Measurements from ENCODE around the gene ST3GAL2.
"Not testable (repeated sequence)": the region's sequence is repeated elsewhere in the genome, so short reads cannot be mapped to it uniquely, and the experiment has no call there.

The ST3GAL2 gene

DNA sequence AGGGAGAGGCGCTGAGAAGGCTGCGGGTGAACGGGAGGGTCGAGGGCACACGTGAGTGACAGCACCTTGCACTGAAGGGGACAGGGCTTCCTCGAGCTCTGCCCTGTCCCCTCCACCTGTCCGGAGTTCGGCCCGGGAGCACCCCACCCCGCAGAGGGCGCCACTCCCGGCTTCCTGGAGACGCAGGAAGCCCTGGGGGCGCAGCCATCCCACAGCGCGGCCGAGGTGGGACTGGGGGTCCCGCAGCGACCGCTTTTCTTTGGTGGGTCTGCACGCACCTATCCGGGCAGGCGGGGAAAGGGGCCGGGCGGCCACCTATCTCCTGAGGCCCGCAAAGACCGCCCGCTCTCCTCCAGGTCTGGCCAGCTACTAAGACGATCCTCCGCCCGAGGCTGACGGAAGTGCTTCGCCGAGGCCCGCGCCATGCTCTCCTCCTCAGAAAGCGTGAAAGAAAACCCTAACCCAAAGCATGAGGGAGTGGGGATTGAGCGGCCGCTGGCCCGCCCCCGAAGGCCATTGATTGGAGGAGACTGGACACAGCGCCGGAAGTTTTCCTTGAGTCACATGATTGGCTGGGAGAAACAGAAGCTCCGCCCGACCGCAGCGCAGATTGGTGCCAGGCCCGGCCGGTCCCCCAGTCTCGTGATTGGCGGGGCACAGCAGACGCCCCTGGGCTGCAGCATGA is 57.8 kb downstream of the ST3GAL2 start:
- DNase-seq: peak; percentile 85 to 97

DNA sequence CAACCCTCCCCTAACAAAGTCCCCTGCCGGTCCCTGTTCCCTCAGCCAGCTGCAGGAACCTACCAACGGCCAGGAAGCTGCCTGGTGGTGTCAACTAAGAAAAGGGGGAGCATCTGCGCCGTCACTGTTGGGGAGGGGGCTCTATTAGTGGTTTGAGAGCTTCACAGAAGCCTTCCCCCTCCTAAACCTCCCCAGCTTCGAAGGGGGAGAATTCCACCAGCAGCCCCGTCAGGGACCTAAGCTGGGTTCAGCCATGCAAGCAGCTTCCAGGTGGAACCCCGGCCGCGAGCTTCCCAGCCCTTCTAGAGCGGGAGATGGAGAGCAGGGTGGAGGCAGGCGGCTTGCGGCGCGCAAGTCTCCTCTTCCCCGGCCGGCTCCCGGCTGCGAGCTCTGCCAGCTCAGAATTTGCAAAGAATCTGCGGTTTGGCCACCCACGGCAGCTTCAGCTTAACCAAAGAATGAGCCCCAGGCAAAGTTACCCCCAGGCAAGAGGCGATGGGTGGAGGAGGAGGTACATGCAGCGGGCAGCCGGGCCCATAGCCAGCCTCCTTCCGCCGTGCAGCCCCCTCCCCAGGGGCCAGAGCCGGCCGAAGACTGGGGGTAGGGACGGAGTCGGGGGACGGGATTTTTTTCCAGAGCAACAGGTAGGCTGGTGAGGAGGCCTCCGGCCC is 58.5 kb downstream of the ST3GAL2 start:
- DNase-seq: no peak

- no peak for DNase-seq
These were observed 59.9 kb downstream of the ST3GAL2 start for GRCh38 chr16:70378869-70379493.

GRCh38 chr16:70377782-70378181 is 61.1 kb downstream of the ST3GAL2 start:
- DNase-seq: no peak

- DNase-seq: peak; percentile 47 to 87
These were observed 63.0 kb downstream of the ST3GAL2 start for GRCh38 chr16:70375636-70376611.

DNA sequence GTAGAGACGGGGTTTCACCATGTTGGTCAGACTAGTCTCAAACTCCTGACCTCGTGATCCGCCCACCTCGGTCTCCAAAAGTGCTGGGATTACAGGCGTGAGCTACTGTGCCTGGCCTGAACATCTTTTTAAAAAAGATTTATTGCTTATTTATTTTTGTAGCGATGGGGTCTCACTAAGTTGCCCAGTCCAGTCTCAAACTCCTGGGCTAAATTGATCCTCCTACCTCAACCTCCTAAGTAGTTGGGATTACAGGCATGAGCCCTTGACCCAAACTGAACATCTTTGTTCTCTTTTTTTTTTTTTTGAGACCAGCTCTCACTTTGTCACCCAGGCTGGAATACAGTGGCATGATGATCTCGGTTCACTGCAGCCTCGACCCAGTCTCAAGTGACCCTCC is 64.7 kb downstream of the ST3GAL2 start:
- DNase-seq: no peak

- no peak for DNase-seq
These were observed 65.8 kb downstream of the ST3GAL2 start for GRCh38 chr16:70372921-70373728.

DNA sequence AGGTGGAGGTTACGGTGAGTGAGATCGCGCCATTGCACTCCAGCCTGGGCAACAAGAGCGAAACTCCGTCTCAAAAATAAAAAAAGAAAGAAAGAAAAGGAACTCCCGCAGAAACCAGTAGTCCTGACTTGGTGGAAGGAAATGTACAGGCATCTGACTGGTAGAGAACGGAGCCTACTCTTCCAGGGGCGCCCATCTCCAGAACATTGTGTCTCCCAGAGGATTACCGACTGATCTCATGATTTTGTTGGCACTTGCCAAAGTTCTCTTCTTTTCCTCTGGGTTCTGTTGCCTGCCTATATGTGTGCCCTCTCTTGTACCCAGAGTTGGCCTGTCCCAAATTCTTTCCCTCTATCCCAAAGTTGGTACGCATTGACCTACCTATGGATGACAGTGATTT is 68.0 kb downstream of the ST3GAL2 start:
- DNase-seq: no peak

- not testable (repeated sequence) for DNase-seq
These were observed 68.8 kb downstream of the ST3GAL2 start for GRCh38 chr16:70370145-70370544.

DNA sequence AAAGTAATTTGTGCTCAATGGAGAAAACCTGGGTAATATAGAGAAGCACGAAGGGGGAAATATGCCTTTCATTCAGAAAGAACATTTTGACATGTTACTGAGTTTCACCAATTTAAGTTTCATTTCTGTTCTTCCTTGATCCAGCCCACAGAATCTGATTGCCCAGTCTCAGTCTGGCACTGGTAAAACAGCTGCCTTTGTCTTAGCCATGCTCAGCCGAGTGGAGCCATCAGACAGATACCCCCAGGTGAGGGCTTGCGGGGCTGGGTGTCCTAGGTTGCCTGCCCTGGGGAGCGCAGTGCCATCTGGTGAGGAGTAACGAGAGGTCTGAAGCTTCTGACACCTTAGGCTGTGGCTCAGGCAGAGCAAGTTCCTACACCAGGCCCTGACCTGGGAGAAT is 74.5 kb downstream of the ST3GAL2 start:
- DNase-seq: no peak

DNA sequence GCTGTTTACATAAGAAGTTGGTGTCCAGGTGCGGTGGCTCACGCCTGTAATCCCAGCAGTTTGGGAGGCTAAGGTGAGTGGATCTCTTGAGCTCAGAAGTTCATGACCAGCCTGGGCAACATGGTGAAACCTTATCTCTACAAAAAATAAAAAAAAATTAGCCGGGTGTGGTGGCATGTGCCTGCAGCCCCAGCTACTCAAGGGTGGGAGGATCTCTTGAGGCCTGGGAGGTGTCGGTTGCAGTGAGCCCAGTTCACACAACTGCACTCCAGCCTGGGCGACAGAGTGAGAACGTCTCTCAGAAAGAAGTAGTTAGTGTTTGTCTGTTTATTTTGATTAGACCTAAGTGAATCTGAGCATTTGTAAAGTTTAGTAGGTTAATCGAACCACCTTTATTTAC is 79.3 kb downstream of the ST3GAL2 start:
- no peak for DNase-seq

- DNase-seq: no peak
These were observed 89.1 kb downstream of the ST3GAL2 start for GRCh38 chr16:70349783-70350182.

DNA sequence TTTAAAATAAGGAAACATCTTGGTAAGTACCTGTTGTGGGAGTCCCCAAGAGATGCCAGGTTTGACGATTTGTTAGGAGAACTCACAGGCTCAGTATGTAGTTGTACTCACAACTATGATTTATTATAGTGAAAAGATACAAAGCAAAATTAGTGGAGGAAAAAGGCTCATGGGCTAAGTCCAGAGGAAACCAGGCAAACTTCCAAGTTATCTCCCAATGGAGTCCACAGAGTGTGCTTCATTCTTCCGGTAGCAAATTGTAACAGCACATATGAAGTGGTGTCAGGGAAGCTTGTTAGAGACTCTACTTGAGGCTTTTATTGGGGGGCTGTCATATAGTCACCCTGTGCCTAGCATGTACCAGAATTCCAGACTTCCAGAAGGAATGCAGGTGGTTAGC is 89.9 kb downstream of the ST3GAL2 start:
- no peak for DNase-seq

DNA sequence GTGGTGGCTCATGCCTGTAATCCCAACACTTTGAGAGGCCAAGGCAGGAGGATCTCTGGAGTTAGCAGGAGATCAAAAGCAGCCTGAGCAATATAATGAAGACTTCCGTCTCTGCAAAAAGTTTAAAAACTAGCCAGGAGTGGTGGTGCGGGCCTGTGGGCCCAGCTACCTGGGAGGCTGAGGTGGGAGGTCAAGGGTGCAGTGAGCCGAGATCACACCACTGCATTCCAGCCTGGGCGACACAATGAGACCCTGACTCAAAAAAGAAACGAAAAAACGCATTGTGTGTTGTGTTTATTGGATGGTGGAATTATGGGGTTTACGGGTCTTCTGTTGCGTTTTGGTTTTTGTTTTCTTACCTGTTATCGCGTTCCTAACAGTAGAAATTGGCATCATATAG is 93.1 kb downstream of the ST3GAL2 start:
- no peak for DNase-seq

DNA sequence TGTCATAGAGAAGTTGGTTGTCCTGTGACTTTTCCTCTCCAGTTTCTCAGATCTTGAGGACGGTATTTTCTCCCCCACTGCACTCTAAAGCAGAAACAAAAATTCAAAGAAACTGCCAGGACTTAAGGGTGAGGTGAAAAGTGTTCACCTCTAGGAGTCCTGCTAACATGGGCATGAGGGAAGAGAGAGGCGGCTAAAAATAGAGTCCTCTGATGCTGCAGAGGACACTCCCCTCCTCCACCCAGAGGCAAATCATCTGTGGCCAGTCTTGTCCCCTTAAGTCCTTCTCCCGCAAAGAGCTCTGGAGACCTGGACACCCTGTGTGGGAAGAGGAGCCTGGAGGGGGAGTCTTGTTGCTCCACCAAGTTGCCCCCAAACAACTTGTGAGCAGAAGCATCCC is 96.9 kb downstream of the ST3GAL2 start:
- no peak for DNase-seq

- DNase-seq: no peak
These were observed 97.3 kb downstream of the ST3GAL2 start for GRCh38 chr16:70341600-70341999.

DNA sequence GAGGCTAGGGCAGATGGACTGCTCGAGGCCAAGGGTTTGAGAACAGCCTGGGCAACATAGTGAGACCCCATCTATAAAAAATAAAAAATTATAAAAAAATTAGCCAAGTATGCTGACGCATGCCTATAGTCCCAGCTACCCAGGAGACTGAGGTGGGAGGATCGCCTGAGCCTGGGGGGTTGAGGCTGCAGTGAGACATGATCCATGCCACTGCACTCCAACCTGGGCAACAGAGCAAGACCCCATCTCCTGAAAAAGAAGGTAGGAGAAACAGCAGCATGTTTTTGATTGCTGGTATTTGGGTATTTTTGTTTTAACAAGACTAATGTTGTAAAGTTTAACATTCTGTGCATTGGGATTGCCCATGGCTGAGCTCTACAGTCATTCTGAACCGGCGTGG is 101.1 kb downstream of the ST3GAL2 start:
- no peak for DNase-seq

- not testable (repeated sequence) for DNase-seq
These were observed 106.2 kb downstream of the ST3GAL2 start for GRCh38 chr16:70332728-70333127.

GRCh38 chr16:70331588-70332358 is 107.1 kb downstream of the ST3GAL2 start:
- no peak for DNase-seq

DNA sequence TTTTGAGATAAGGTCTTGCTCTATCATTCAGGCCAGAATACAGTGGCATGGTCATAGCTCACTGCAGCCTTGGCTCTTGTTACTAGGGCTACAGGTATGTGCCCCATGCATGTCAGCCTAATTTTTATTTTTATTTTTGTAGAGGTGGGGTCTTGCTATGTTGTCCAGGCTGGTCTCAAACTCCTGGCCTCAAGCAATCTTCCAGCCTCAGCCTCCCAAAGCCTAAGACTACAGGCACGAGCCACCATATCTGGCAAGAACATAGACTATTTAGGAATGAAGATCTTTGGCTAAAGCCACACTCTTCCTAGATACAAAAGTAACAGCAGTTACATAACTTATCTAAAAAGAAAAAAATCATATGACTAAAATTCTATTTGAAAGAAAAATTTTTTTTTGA is 107.8 kb downstream of the ST3GAL2 start:
- no peak for DNase-seq
